Measurements from ENCODE around the gene WDFY2. TPM values are rescaled to one million over a fixed set of nuclear protein-coding genes. Genes with fewer than 3 reads are reported as not detected.

Gene WDFY2
- total RNA-seq, 1 experiment from 2014 or later: 26.4 TPM

DNA sequence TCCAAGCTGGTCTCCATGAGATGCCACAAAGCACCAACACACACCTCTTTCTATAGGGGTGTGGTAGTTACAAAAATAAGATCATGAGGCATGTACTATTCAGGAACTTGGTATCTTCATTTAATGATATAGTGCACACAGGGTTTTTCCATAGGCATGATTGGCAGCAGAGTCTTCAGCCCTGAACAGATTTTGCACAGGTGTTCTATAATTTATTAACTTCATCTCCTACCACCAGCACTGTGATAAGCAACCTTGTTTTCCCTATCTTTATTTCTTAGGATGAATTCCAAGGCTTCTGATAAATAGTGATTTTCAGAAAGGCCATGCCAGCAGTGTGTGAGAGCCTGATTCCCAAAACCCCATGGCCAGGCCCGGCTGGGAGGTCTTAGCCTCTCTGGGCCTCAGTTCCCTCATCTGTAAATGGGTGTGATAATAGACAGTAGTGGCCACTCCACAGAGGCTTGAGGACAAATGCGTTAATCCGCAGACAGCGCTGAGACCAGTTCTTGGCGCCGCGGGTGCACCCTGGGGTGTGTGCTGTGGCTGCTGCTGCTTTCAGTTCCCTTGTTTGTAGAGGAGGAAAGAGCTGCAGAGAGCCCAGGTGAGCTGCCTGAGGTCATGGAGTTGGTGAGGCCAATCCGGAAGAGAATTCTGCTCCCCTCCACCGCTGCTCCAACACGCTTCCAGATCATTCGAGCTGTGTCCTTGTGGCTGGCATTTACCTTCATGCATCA, 186.6 kb downstream of the WDFY2 start:
- no peaks in the 10 kb centered on the region; the same call in 1 of the 2 replicates for H3K27me3 Mint-ChIP-seq (ENCODE audit: low read depth)
- Histone ChIP-seq H3K27me3 (ENCODE audit: insufficient read depth, low read length) (no peaks in the 10 kb centered on the region), H3K14ac (ENCODE audit: insufficient read depth, low read length) (no peak overlapping the region), H3K27ac (ENCODE audit: insufficient read length, low read depth, low read length) (no peak overlapping the region), H2BK12ac (ENCODE audit: insufficient read length, low read depth, low read length) (no peak overlapping the region), H2BK120ac (ENCODE audit: low read depth, low read length, poor library complexity, severe bottlenecking) (no peak overlapping the region), H3K56ac (ENCODE audit: insufficient read length, low read depth, low read length) (no peak overlapping the region), H4K8ac (replicated peaks; ENCODE audit: insufficient read length, low read depth, low read length) (no peak overlapping the region), H4K91ac (ENCODE audit: insufficient read length, low read depth, low read length) (no peak overlapping the region), H3K4me2 (ENCODE audit: insufficient read depth, insufficient read length, low read length) (no peak overlapping the region), H3K9me3 (ENCODE audit: control insufficient read depth, low read depth, low read length) (no peaks in the 10 kb centered on the region), H2BK5ac (ENCODE audit: insufficient read length, low read length) (no peak overlapping the region), H3K18ac (ENCODE audit: insufficient read length, low read depth, low read length) (no peak overlapping the region), H2BK15ac (ENCODE audit: low read depth, low read length) (no peak overlapping the region), H2AK5ac (ENCODE audit: insufficient read length, low read length) (no peak overlapping the region), H3K9ac (ENCODE audit: extremely low read depth, insufficient read length, low read length) (no peak overlapping the region), H3K79me2 (ENCODE audit: insufficient read depth, low read length) (no peaks in the 10 kb centered on the region), H3K23me2 (ENCODE audit: insufficient read length, low read depth, low read length, poor library complexity, severe bottlenecking) (no peaks in the 10 kb centered on the region), H3T11ph (ENCODE audit: low read length) (no peak overlapping the region), H3K23ac (ENCODE audit: insufficient read length, low read depth, low read length) (no peak overlapping the region), H4K20me1 (ENCODE audit: control insufficient read depth, insufficient read depth, insufficient read length) (no peaks in the 10 kb centered on the region), H3K4me1 (ENCODE audit: insufficient read depth, low read length) (0 out of 2 replicates have a peak, but pooled peaks cover 3% of the 10 kb centered on the region), H3K79me1 (ENCODE audit: insufficient read depth, low read depth, low read length, poor library complexity, severe bottlenecking) (no peaks in the 10 kb centered on the region), H3K4ac (ENCODE audit: low read depth, low read length) (no peak overlapping the region), H2BK20ac (ENCODE audit: low read depth, low read length, poor library complexity, severe bottlenecking) (no peak overlapping the region), H4K5ac (ENCODE audit: insufficient read length, low read depth, low read length) (no peak overlapping the region), H2AFZ (ENCODE audit: low read length) (no peak overlapping the region)
- H3K36me3 Mint-ChIP-seq (ENCODE audit: insufficient read depth in 1 of 3, low read depth in 3 of 3): peaks cover 0 to 9% (median 4%) of the 10 kb centered on the region in 3 experiments; a peak in 4 of 7 replicates
- H3K9me3 Mint-ChIP-seq: no peaks in the 10 kb centered on the region
- H3K4me1 Mint-ChIP-seq: peaks cover 27% of the 10 kb centered on the region in 2 experiments
- TF ChIP-seq, protein P1, sequence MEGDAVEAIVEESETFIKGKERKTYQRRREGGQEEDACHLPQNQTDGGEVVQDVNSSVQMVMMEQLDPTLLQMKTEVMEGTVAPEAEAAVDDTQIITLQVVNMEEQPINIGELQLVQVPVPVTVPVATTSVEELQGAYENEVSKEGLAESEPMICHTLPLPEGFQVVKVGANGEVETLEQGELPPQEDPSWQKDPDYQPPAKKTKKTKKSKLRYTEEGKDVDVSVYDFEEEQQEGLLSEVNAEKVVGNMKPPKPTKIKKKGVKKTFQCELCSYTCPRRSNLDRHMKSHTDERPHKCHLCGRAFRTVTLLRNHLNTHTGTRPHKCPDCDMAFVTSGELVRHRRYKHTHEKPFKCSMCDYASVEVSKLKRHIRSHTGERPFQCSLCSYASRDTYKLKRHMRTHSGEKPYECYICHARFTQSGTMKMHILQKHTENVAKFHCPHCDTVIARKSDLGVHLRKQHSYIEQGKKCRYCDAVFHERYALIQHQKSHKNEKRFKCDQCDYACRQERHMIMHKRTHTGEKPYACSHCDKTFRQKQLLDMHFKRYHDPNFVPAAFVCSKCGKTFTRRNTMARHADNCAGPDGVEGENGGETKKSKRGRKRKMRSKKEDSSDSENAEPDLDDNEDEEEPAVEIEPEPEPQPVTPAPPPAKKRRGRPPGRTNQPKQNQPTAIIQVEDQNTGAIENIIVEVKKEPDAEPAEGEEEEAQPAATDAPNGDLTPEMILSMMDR (conservative IDR thresholded peaks at IDR 0.05): no peak
- peak overlapping the region in 1 of 3 experiments; percentile 44; a peak in 2 of 7 replicates for H3K27ac Mint-ChIP-seq
- WGBS (ENCODE audit: extremely low coverage, insufficient read length, low lambda C conversion rate): no CpG with 5 or more reads among the region's 11 CpGs
- H3K4me3 Mint-ChIP-seq: no peak overlapping the region
- DNase-seq: no peak
